Fibroblast of lung (primary cell): ENCODE data around the gene CLIC3. TPM values are rescaled to one million over a fixed set of nuclear protein-coding genes. Genes with fewer than 3 reads are reported as not detected.

ENCODE experiments used
- DNase-seq, 2 donors: peaks; one replicate each; pipeline versions ENCODE4 v3.0.0 to v3.0.0-alpha.2; 2010; ENCODE audit warnings: low read depth in 2 of 2
- H2AFZ ChIP-seq: 2 replicates; pipeline ENCODE4 v1.5.1; 2012; ENCODE audit warnings: low read length, control low read depth, inconsistent platforms
- H3K27ac ChIP-seq: 2 replicates; pipeline ENCODE4 v1.5.1; 2011; ENCODE audit warnings: low read length, control low read depth; ENCODE audit not compliant: insufficient read depth
- H3K27me3 ChIP-seq: 2 replicates; pipeline ENCODE4 v1.5.1; 2011; ENCODE audit warnings: mild to moderate bottlenecking, low read length; ENCODE audit not compliant: control insufficient read depth, insufficient read depth
- H3K36me3 ChIP-seq: 2 replicates; pipeline ENCODE4 v1.5.1; 2011; ENCODE audit warnings: low read length; ENCODE audit not compliant: control insufficient read depth, insufficient read depth
- H3K4me1 ChIP-seq: 2 replicates; pipeline ENCODE4 v1.5.1; 2011; ENCODE audit warnings: low read length; ENCODE audit not compliant: control insufficient read depth, insufficient read depth; ENCODE audit errors: extremely low read depth
- H3K4me2 ChIP-seq: 2 replicates; pipeline ENCODE4 v1.5.1; 2011; ENCODE audit warnings: low read length, control low read depth; ENCODE audit not compliant: insufficient read depth; ENCODE audit errors: extremely low read depth
- H3K4me3 ChIP-seq, 4 experiments: fragments of 200-600 bp in 1 of 4; sonication (generic) in 1 of 4; replicated peaks in 1 of 4; 2 replicates each; pipeline ENCODE4 v1.5.1; 2011 to 2016; ENCODE audit warnings: low read length in 4 of 4, low read depth in 3 of 4, mild to moderate bottlenecking in 3 of 4, control low read depth in 2 of 4, inconsistent platforms in 1 of 4, mixed read lengths in 1 of 4; ENCODE audit not compliant: insufficient read depth in 1 of 4; ENCODE audit errors: control extremely low read depth in 1 of 4
- H3K79me2 ChIP-seq: 2 replicates; pipeline ENCODE4 v1.5.1; 2012; ENCODE audit warnings: mild to moderate bottlenecking, low read length, inconsistent platforms; ENCODE audit not compliant: control insufficient read depth, insufficient read depth
- H3K9ac ChIP-seq: 2 replicates; pipeline ENCODE4 v1.5.1; 2011; ENCODE audit warnings: mild to moderate bottlenecking, low read length, control low read depth; ENCODE audit not compliant: insufficient read depth
- H3K9me3 ChIP-seq: 2 replicates; pipeline ENCODE4 v1.5.1; 2012; ENCODE audit warnings: low read depth, low read length; ENCODE audit not compliant: control insufficient read depth, insufficient read depth
- H4K20me1 ChIP-seq: 2 replicates; pipeline ENCODE4 v1.5.1; 2011; ENCODE audit warnings: low read length; ENCODE audit not compliant: control insufficient read depth, insufficient read depth; ENCODE audit errors: extremely low read depth
- CTCF ChIP-seq, 2 donors: IDR thresholded peaks in 1 of 2; conservative IDR thresholded peaks in 1 of 2; 1 replicate in 1 of 2; 2 replicates in 1 of 2; pipeline ENCODE4 v1.5.1; 2011 to 2012; ENCODE audit warnings: low read length in 2 of 2, control low read depth in 1 of 2, inconsistent platforms in 1 of 2, low read depth in 1 of 2, mild to moderate bottlenecking in 1 of 2
- EZH2 ChIP-seq: IDR thresholded peaks from 2 replicates; pipeline ENCODE4 v1.5.1; 2012; ENCODE audit warnings: low read length, control low read depth, mild to moderate bottlenecking; ENCODE audit errors: missing control alignments
- polyA plus RNA-seq, 2 donors: library from polyadenylated mRNA; depleted of rRNA in 1 of 2; stranded (reverse) in 1 of 2; unstranded in 1 of 2; fragments of >200 nt; gene quantifications; 2 replicates each; pipeline ENCODE4 v1.2.1, GENCODE V29; 2011 to 2012; ENCODE audit warnings: missing spikeins in 1 of 2
- total RNA-seq: library from RNA; depleted of rRNA; stranded (reverse); fragments of >200 nt; gene quantifications from 2 replicates; pipeline ENCODE4 v1.2.1, GENCODE V29; 2014

CLIC3 gene
- total and polyA plus RNA-seq, 2 donors (not counting 1 experiment from before 2014, with no cell fraction given): 0.98 to 3.5 TPM

- TF ChIP-seq CTCF (conservative IDR thresholded peaks at IDR 0.05 in 1 of 2, IDR thresholded peaks at IDR 0.05 in 1 of 2; ENCODE audit: low read depth in 1 of 2, low read length in 2 of 2) (no peak), EZH2 (no peak)
- DNase-seq: no peak
- H3K79me2 ChIP-seq: no peaks in the 10 kb centered on the region
- no peak overlapping the region for H3K27ac ChIP-seq
- no peak overlapping the region for H3K9ac ChIP-seq
- H3K27me3 ChIP-seq: peaks cover 4% of the 10 kb centered on the region
- H2AFZ ChIP-seq: no peak overlapping the region
- no peaks in the 10 kb centered on the region for H3K36me3 ChIP-seq
- H4K20me1 ChIP-seq: no peaks in the 10 kb centered on the region
- H3K9me3 ChIP-seq: no peaks in the 10 kb centered on the region
- no peaks in the 10 kb centered on the region for H3K4me1 ChIP-seq
- H3K4me2 ChIP-seq: no peak overlapping the region
- H3K4me3 ChIP-seq: no peak overlapping the region
Measured at GRCh38 chr9:136974817-136975535, 21.4 kb downstream of the CLIC3 start.

- no peak overlapping the region for H3K9ac ChIP-seq
- no peak overlapping the region for H3K27ac ChIP-seq
- H3K79me2 ChIP-seq: no peaks in the 10 kb centered on the region
- no peak for TF ChIP-seq CTCF (conservative IDR thresholded peaks at IDR 0.05 in 1 of 2, IDR thresholded peaks at IDR 0.05 in 1 of 2; ENCODE audit: low read depth in 1 of 2, low read length in 2 of 2)
- TF ChIP-seq EZH2: no peak
- no peaks in the 10 kb centered on the region for H4K20me1 ChIP-seq
- no peaks in the 10 kb centered on the region for H3K4me1 ChIP-seq
- H3K4me2 ChIP-seq: no peak overlapping the region
- H2AFZ ChIP-seq: no peak overlapping the region
- H3K36me3 ChIP-seq: no peaks in the 10 kb centered on the region
- H3K9me3 ChIP-seq: no peaks in the 10 kb centered on the region
- no peak for DNase-seq
- peaks cover 4% of the 10 kb centered on the region for H3K27me3 ChIP-seq
- H3K4me3 ChIP-seq: no peak overlapping the region
Measured at GRCh38 chr9:136973618-136974617, 22.4 kb downstream of the CLIC3 start.

- Histone ChIP-seq H3K27me3 (peaks cover 3% of the 10 kb centered on the region), H3K36me3 (no peaks in the 10 kb centered on the region), H3K9me3 (no peaks in the 10 kb centered on the region), H3K4me1 (no peaks in the 10 kb centered on the region), H3K4me2 (no peak overlapping the region), H3K27ac (no peak overlapping the region), H3K9ac (no peak overlapping the region), H2AFZ (no peak overlapping the region), H3K79me2 (no peaks in the 10 kb centered on the region), H3K4me3 (no peak overlapping the region), H4K20me1 (no peaks in the 10 kb centered on the region)
- no peak for TF ChIP-seq CTCF (conservative IDR thresholded peaks at IDR 0.05 in 1 of 2, IDR thresholded peaks at IDR 0.05 in 1 of 2; ENCODE audit: low read depth in 1 of 2, low read length in 2 of 2)
- no peak for TF ChIP-seq EZH2
- no peak for DNase-seq
Measured at GRCh38 chr9:136972743-136973142, 23.6 kb downstream of the CLIC3 start.
